Measurements from ENCODE around the gene VAC14. TPM values are rescaled to one million over a fixed set of nuclear protein-coding genes. Genes with fewer than 3 reads are reported as not detected.

Gene VAC14
- total RNA-seq, 4 donors from 2014 or later, result 18.6 to 32.2 (median 25.9) TPM

GRCh38 chr16:70752426-70752825 is 48.5 kb downstream of the VAC14 start:
- no peak for DNase-seq
- H3K4me3 ChIP-seq, result no peak overlapping the region
- intact Hi-C loops (cut with DNase I), result no loop called here
- no peaks in the 10 kb centered on the region for H3K9me3 ChIP-seq
- peaks cover 45 to 100% (median 83%) of the 10 kb centered on the region in 3 donors for H3K4me1 ChIP-seq
- no peaks in the 10 kb centered on the region for H3K27me3 ChIP-seq
- H3K36me3 ChIP-seq, result peaks cover 0 to 28% (median 0%) of the 10 kb centered on the region in 3 donors
- TF ChIP-seq POLR2A (IDR thresholded peaks at IDR 0.05) (no peak), CTCF (IDR thresholded peaks at IDR 0.05) (no peak)
- 85 to 94% methylated on average over 4 to 6 of the region's 10 CpGs for WGBS, 2 donors
- H3K27ac ChIP-seq, result peak overlapping the region in 2 of 4 donors; percentile 69 to 83

DNA sequence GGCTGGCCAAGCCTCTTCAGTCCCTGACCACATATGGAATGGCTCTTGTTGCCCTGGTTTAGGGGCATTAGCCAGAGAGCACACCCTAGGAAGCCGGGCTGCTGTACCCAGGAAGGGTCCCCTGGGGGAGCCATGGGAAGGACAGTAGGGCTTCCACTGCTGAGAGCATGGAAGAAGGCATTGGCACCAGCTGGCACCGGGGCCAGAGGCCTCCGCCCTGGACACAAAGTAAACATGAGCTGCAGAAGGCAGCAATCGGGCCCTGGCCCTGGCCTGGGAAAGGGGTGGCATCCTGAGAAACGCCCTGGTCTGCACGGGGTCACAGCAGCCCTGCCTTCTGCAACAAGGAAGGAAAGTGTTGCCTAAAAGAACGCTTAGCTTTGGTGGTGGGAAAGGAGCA is 49.4 kb downstream of the VAC14 start:
- Histone ChIP-seq H3K4me3 (no peak overlapping the region), H3K36me3 (peaks cover 0 to 19% (median 0%) of the 10 kb centered on the region in 3 donors), H3K27me3 (no peaks in the 10 kb centered on the region), H3K4me1 (peaks cover 52 to 100% (median 91%) of the 10 kb centered on the region in 3 donors), H3K9me3 (no peaks in the 10 kb centered on the region), H3K27ac (peak overlapping the region; percentile 54 to 83 (median 68))
- 47 to 66% methylated on average over 3 to 4 of the region's 7 CpGs for WGBS, 2 donors
- intact Hi-C loops (cut with DNase I), result no loop called here
- DNase-seq, result no peak
- TF ChIP-seq CTCF (IDR thresholded peaks at IDR 0.05) (no peak), POLR2A (IDR thresholded peaks at IDR 0.05) (no peak)

- Histone ChIP-seq H3K36me3 (peaks cover 0 to 16% (median 0%) of the 10 kb centered on the region in 3 donors), H3K9me3 (no peaks in the 10 kb centered on the region), H3K27ac (peak overlapping the region; percentile 54 to 83 (median 74)), H3K4me3 (no peak overlapping the region), H3K4me1 (peaks cover 54 to 100% (median 91%) of the 10 kb centered on the region in 3 donors), H3K27me3 (no peaks in the 10 kb centered on the region)
- WGBS, 2 donors, result 53 to 59% methylated on average over 3 to 8 of the region's 13 CpGs
- TF ChIP-seq CTCF (IDR thresholded peaks at IDR 0.05) (no peak), POLR2A (IDR thresholded peaks at IDR 0.05) (no peak)
- intact Hi-C loops (cut with DNase I), result no loop called here
- no peak for DNase-seq
Observed at GRCh38 chr16:70750893-70751467, 50.0 kb downstream of the VAC14 start.

- peaks cover 57 to 100% (median 85%) of the 10 kb centered on the region in 3 donors for H3K4me1 ChIP-seq
- peaks cover 0 to 10% (median 0%) of the 10 kb centered on the region in 3 donors for H3K36me3 ChIP-seq
- WGBS, 2 donors, result 88% methylated on average over 9 of the region's 16 CpGs
- H3K9me3 ChIP-seq, result no peaks in the 10 kb centered on the region
- intact Hi-C loops (cut with DNase I), result no loop called here
- DNase-seq, result no peak
- no peak overlapping the region for H3K4me3 ChIP-seq
- TF ChIP-seq CTCF (IDR thresholded peaks at IDR 0.05), result no peak
- no peak for TF ChIP-seq POLR2A (IDR thresholded peaks at IDR 0.05)
- peak overlapping the region; percentile 61 to 83 (median 74) for H3K27ac ChIP-seq
- H3K27me3 ChIP-seq, result no peaks in the 10 kb centered on the region
Observed at GRCh38 chr16:70749681-70750601, 51.0 kb downstream of the VAC14 start.

Data from esophagus squamous epithelium (tissue), 5 donors.